Measurements from ENCODE around the gene OTOF.
"Not testable (repeated sequence)": the region's sequence is repeated elsewhere in the genome, so short reads cannot be mapped to it uniquely, and the experiment has no call there.

The OTOF gene

GRCh38 chr2:26480566-26481423 is 2.9 kb upstream of the OTOF start:
- DNase-seq (ENCODE audit: low read depth in 2 of 2) = no peak

- DNase-seq (ENCODE audit: low read depth in 2 of 2) = no peak
Measured at GRCh38 chr2:26479789-26480565, 2.1 kb upstream of the OTOF start.

GRCh38 chr2:26479131-26479788 is 1.3 kb upstream of the OTOF start:
- no peak for DNase-seq (ENCODE audit: low read depth in 2 of 2)

- DNase-seq (ENCODE audit: low read depth in 2 of 2) = no peak
Measured at GRCh38 chr2:26478366-26478765, 442 bp upstream of the OTOF start.

- DNase-seq (ENCODE audit: low read depth in 2 of 2) = no peak
Measured at GRCh38 chr2:26477126-26477910, 606 bp downstream of the OTOF start.

- DNase-seq (ENCODE audit: low read depth in 2 of 2) = no peak
Measured at GRCh38 chr2:26475832-26476501, 2.0 kb downstream of the OTOF start.

- no peak for DNase-seq (ENCODE audit: low read depth in 2 of 2)
Measured at GRCh38 chr2:26475037-26475436, 2.9 kb downstream of the OTOF start.

- no peak for DNase-seq (ENCODE audit: low read depth in 2 of 2)
Measured at GRCh38 chr2:26474261-26474785, 3.6 kb downstream of the OTOF start.

GRCh38 chr2:26473796-26474195 is 4.1 kb downstream of the OTOF start:
- no peak for DNase-seq (ENCODE audit: low read depth in 2 of 2)

- no peak for DNase-seq (ENCODE audit: low read depth in 2 of 2)
Measured at GRCh38 chr2:26472821-26473655, 4.9 kb downstream of the OTOF start.

GRCh38 chr2:26471766-26472706 is 5.9 kb downstream of the OTOF start:
- no peak for DNase-seq (ENCODE audit: low read depth in 2 of 2)

GRCh38 chr2:26471289-26471688 is 6.6 kb downstream of the OTOF start:
- no peak for DNase-seq (ENCODE audit: low read depth in 2 of 2)

- DNase-seq (ENCODE audit: low read depth in 2 of 2) = no peak
Measured at GRCh38 chr2:26470601-26471260, 7.2 kb downstream of the OTOF start.

- DNase-seq (ENCODE audit: low read depth in 2 of 2) = no peak
Measured at GRCh38 chr2:26469955-26470354, 8.0 kb downstream of the OTOF start.

- no peak for DNase-seq (ENCODE audit: low read depth in 2 of 2)
Measured at GRCh38 chr2:26469092-26469710, 8.7 kb downstream of the OTOF start.

- not testable (repeated sequence) for DNase-seq (ENCODE audit: low read depth in 2 of 2)
Measured at GRCh38 chr2:26468544-26468943, 9.4 kb downstream of the OTOF start.

- DNase-seq (ENCODE audit: low read depth in 2 of 2) = no peak
Measured at GRCh38 chr2:26466662-26467310, 11.1 kb downstream of the OTOF start.

All from fibroblast of skin of left quadriceps (primary cell).